ENCODE data around the gene RNF217.

Gene RNF217

GRCh38 chr6:125097186-125097585, 134.9 kb downstream of the RNF217 start:
- DNase-seq (ENCODE audit: low spot score) = no peak
- no peak for TF ChIP-seq CTCF (IDR thresholded peaks at IDR 0.05; ENCODE audit: extremely low read depth, missing control alignments)

GRCh38 chr6:125098253-125098652, 136.0 kb downstream of the RNF217 start:
- no peak for TF ChIP-seq CTCF (IDR thresholded peaks at IDR 0.05; ENCODE audit: extremely low read depth, missing control alignments)
- no peak for DNase-seq (ENCODE audit: low spot score)

GRCh38 chr6:125099211-125100073, 137.2 kb downstream of the RNF217 start:
- TF ChIP-seq CTCF (IDR thresholded peaks at IDR 0.05; ENCODE audit: extremely low read depth, missing control alignments) = no peak
- DNase-seq (ENCODE audit: low spot score) = no peak

- DNase-seq (ENCODE audit: low spot score) = no peak
- TF ChIP-seq CTCF (IDR thresholded peaks at IDR 0.05; ENCODE audit: extremely low read depth, missing control alignments) = no peak
Measured at GRCh38 chr6:125100074-125100652, 137.9 kb downstream of the RNF217 start.

GRCh38 chr6:125101128-125101527, 138.9 kb downstream of the RNF217 start:
- TF ChIP-seq CTCF (IDR thresholded peaks at IDR 0.05; ENCODE audit: extremely low read depth, missing control alignments) = no peak
- no peak for DNase-seq (ENCODE audit: low spot score)

- no peak for DNase-seq (ENCODE audit: low spot score)
Measured at GRCh38 chr6:125101631-125102030, 139.4 kb downstream of the RNF217 start.

More at GRCh38 chr6:125101631-125102030, 139.4 kb downstream of the RNF217 start:
- TF ChIP-seq CTCF (IDR thresholded peaks at IDR 0.05; ENCODE audit: extremely low read depth, missing control alignments) = no peak
